Stimulated activated CD4-positive, alpha-beta T cell treated with anti-CD3 and anti-CD28 coated beads, Interleukin-15, amount 100 ng/mL, for 1 hour (primary cell): ENCODE measurements around the gene CEMIP2.
"Not testable (repeated sequence)": the region's sequence is repeated elsewhere in the genome, so short reads cannot be mapped to it uniquely, and the experiment has no call there.

Experiments
- DNase-seq, 2 donors: peaks; one replicate each; pipeline ENCODE4 v3.0.0-alpha.2; 2020; ENCODE audit warnings: low read depth in 1 of 2, low spot score in 1 of 2

The CEMIP2 gene

GRCh38 chr9:71716138-71716909, 52.0 kb downstream of the CEMIP2 start:
- DNase-seq = no peak

GRCh38 chr9:71710856-71711255, 57.5 kb downstream of the CEMIP2 start:
- no peak for DNase-seq

GRCh38 chr9:71710201-71710600, 58.1 kb downstream of the CEMIP2 start:
- DNase-seq = no peak

DNA sequence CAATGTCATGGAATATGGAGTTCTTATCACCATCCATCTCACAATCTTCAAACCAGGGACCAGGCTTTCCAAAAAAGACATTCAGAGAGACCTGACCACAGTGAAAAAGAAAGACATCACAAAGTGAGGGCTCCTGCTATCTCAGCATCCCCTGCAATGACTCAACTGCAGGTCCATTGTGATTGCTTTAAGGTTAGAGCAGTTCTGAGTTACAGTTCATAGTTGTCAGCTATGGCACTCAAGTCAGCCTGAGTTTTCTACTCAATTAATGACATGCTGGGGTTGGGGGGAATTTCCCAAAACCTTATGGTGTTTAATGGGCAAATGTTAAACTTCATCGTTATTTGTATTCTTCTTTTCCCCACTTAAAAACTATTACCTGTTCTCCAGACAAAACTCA, 58.9 kb downstream of the CEMIP2 start:
- DNase-seq = no peak

GRCh38 chr9:71706176-71706575, 62.1 kb downstream of the CEMIP2 start:
- DNase-seq = no peak

DNA sequence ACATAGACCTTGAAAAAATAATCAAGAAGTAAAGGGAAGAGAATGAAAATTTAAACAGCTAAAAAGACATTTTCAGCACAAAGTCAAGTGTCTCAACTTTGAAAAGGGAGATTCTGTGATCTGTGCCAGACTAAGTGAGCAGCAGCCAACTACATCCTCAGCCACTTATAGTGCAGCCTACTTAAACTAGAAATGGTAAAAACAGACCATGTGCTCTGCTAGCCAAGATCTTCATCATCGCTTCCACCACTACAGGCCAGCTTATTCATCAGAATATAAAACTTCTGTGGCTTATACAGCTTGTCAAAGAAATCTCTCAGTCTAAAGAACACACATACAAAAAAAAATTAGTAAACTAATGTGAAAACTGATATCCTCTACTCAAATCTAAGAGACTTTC, 63.5 kb downstream of the CEMIP2 start:
- DNase-seq = no peak

- no peak for DNase-seq
These were observed 65.0 kb downstream of the CEMIP2 start for GRCh38 chr9:71703172-71703872.

- DNase-seq = no peak
These were observed 70.4 kb downstream of the CEMIP2 start for GRCh38 chr9:71697882-71698281.

- DNase-seq = no peak
These were observed 74.0 kb downstream of the CEMIP2 start for GRCh38 chr9:71694332-71694731.

DNA sequence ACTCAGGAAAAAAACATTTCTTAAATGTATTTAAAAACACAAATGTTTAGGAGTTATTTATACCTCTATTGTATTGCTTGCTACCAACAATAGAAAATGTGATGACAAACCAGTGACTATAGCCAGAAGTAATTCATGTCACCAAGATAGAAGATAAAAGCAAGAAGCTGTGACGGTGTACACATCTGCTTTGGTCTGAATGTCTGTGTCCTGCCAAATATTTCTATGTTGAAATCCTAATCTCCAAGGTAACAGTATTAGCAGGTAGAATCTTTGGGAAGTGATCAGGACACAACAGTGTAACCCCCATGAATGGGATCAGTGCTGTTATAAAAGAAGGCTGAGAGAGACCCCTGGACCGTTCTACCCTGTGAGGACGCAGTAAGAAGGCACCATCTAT, 74.7 kb downstream of the CEMIP2 start:
- no peak for DNase-seq

- DNase-seq = no peak
These were observed 76.0 kb downstream of the CEMIP2 start for GRCh38 chr9:71692337-71692736.

- not testable (repeated sequence) for DNase-seq
These were observed 76.7 kb downstream of the CEMIP2 start for GRCh38 chr9:71691576-71691975.

- no peak for DNase-seq
These were observed 77.5 kb downstream of the CEMIP2 start for GRCh38 chr9:71690689-71691435.

- DNase-seq = no peak
These were observed 78.1 kb downstream of the CEMIP2 start for GRCh38 chr9:71690063-71690688.

GRCh38 chr9:71687676-71688075, 80.6 kb downstream of the CEMIP2 start:
- no peak for DNase-seq

DNA sequence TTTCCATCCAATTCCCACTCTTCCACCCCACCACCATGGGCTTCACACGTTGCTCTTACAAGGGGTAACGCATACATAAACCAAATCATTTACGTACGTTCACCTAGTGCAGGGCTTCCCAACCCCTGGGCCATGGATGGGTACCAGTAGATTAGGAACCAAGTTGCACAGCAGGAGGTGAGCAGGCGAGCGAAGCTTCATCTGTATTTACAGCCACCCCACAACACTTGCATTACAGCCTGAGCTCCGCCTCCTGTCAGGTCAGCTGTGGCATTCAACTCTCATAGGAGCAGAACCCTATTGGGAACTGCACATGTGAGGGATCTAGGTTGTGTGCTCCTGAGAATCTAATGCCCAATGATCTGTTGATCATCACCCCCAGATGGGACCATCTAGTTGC, 82.3 kb downstream of the CEMIP2 start:
- no peak for DNase-seq

DNA sequence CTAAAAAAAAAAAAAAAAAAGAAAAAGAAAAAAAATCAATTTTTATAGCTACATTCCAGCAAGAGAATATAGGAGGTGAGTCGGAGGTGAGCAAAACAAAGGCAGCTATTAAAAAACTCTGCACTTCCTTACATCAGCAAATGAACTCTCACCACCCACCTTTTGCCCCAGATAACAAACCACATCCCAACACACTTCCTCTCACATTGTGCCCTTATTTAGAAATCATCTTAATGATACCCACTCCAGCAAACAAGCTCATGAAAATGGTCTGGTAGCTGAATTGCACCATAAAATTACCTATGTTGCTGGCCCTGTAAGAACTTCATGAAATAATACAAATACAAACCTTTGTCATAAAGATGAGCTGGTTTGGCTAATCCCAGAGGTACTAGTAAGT, 82.9 kb downstream of the CEMIP2 start:
- no peak for DNase-seq

DNA sequence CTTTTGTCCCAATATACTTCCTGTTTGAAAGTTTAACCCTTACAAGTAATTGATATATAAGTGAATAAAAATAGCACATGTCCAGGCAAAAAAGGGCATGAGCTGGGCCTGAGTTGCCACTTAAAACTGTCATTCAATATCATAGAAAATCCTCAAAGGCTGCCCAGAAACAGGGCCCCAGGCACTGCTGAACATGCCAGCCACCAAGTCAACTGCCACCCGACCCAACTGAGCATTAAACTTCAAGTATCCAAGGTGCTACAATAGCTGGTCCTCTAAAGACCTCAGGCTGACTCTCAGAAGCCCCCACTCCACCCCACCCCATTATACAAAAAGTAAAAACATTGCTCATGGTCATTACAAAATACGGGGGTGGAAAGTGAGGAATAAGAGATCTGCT, 83.7 kb downstream of the CEMIP2 start:
- DNase-seq = no peak

DNA sequence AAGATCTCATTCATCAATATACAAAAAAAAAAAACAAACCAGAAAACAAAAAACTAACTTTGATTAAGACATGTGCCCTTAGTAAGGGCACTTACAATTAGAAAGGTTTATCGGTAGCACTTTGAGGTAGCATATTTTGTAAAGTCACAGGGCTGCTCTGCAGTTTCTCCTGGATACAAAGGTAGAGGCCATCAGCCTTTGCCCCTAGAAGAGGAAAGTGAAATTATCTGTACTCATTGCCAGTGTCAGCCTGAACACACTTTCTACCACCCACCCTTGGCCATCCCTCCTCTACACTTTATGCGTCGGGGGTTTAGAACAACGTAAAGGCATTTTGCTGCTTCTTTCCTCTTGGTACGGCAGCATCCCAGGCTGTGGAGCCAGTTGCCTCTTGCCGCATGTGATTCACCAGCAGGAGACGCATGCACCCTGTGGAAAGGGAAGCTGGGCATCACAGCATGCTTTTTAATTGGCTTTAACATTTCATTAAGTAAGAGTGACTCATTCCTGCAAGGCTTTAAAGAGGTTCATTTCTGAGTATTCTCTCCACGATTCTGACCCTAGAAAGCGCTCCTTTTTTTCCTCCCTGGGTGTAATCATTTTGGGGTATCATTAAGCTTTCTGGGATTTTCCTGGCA, 84.6 kb downstream of the CEMIP2 start:
- no peak for DNase-seq

- no peak for DNase-seq
These were observed 86.5 kb downstream of the CEMIP2 start for GRCh38 chr9:71681708-71682272.
